Natural killer cell treated with Interleukin-12 subunit alpha and Interleukin-12 subunit beta and Interleukin-15 and Interleukin-18, amount 100 ng/mL, for 72 hours (primary cell): Measurements from ENCODE around the gene TMEM134. TPM values are rescaled to one million over a fixed set of nuclear protein-coding genes. Genes with fewer than 3 reads are reported as not detected.
"Not testable (repeated sequence)": the region's sequence is repeated elsewhere in the genome, so short reads cannot be mapped to it uniquely, and the experiment has no call there.

Experiments
- ATAC-seq, 2 donors: fragments of 150-1000 bp; cut with Tn5 transposase in 1 of 2; sonication (Bioruptor Pico), chemical (Tn5 transposase) in 1 of 2; 2 replicates each; pipeline ENCODE4 v1.10.0; 2021
- DNase-seq: peaks from one replicate; pipeline ENCODE4 v3.0.0; 2022; ENCODE audit warnings: low spot score
- H3K27ac Mint-ChIP-seq, 2 donors: 1 replicate in 1 of 2; 2 replicates in 1 of 2; pipeline ENCODE4 v1.8.0; 2022; ENCODE audit warnings: mixed read lengths in 2 of 2, mild to moderate bottlenecking in 1 of 2, moderate library complexity in 1 of 2
- H3K27me3 Mint-ChIP-seq, 2 donors: 1 replicate in 1 of 2; 2 replicates in 1 of 2; pipeline ENCODE4 v1.8.0; 2022; ENCODE audit warnings: mixed read lengths in 2 of 2
- H3K36me3 Mint-ChIP-seq: one replicate; pipeline ENCODE4 v1.8.0; 2022; ENCODE audit warnings: mixed read lengths
- H3K4me1 Mint-ChIP-seq, 2 donors: 1 replicate in 1 of 2; 2 replicates in 1 of 2; pipeline ENCODE4 v1.8.0; 2022; ENCODE audit warnings: low read depth in 2 of 2, mixed read lengths in 2 of 2, mild to moderate bottlenecking in 1 of 2
- H3K4me3 Mint-ChIP-seq: one replicate; pipeline ENCODE4 v1.8.0; 2022; ENCODE audit warnings: mixed read lengths
- H3K9me3 Mint-ChIP-seq: 2 replicates; pipeline ENCODE4 v1.8.0; 2022; ENCODE audit warnings: mixed read lengths
- total RNA-seq, 2 donors: library from RNA; stranded (reverse); gene quantifications; one replicate each; pipeline ENCODE4 v1.2.3, GENCODE V29; 2022

TMEM134 gene, protein sequence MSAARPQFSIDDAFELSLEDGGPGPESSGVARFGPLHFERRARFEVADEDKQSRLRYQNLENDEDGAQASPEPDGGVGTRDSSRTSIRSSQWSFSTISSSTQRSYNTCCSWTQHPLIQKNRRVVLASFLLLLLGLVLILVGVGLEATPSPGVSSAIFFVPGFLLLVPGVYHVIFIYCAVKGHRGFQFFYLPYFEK
- 10 to 100 TPM; 30.7 to 39.1 TPM for total RNA-seq

- Mint-ChIP-seq H3K27ac (peak within 1 kb of the TSS; percentile 60 to 85), H3K36me3 (no peaks in the 10 kb centered on the region), H3K9me3 (no peaks in the 10 kb centered on the region), H3K4me3 (peak within 1 kb of the TSS; percentile 87), H3K4me1 (peaks cover 12 to 14% of the 10 kb centered on the region in 2 donors), H3K27me3 (no peaks in the 10 kb centered on the region)
- DNase-seq, result peak; percentile 96
- ATAC-seq, result peak; percentile 94
These were observed at the start of gene TMEM134 for GRCh38 chr11:67468759-67469507. Gene TMEM134 (minus strand): TSS chr11:67469251. CDS start chr11:67469192, 59 bp downstream.

DNA sequence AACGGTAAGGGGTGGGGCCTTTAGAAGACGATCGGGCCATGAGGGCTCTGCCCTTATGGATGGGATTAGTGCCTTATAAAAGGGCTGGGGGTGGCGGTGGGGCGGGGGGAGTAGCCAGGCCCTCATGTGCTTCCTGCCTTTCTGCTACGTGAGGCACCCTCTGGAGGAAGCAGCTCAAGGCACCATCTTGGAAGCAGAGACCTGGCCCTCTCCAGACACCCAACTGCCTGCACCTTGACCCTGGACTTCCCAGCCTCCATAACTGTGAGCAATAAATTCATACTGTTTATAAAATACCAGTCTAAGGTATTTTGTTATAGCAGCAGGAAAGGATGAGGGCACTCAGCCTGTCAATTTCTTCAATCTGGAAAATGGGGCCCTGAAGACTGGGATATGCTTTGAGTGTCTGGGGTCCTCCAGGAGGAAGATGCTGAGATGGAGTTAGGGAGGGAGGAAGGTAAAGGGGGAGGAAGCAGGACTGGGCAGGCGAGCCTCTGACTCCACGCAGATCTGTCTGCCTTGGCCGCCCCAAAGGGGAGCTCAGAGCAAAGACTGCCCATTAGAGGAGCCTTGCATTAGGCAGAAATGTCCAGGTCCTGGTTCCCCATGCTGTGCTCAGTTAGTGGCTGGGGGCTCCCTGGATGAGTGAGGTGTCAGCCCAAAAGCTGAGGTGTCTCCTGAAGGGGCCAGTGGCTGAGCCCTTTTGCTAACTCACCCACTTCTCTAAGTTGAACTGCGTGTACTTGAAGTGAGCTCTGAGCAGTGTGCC is 48.9 kb upstream of the TMEM134 start:
- no peak for ATAC-seq
- Mint-ChIP-seq H3K9me3 (no peaks in the 10 kb centered on the region), H3K27ac (no peak overlapping the region), H3K4me3 (no peak overlapping the region), H3K36me3 (no peaks in the 10 kb centered on the region), H3K4me1 (no peaks in the 10 kb centered on the region), H3K27me3 (peaks cover 4 to 5% of the 10 kb centered on the region in 2 donors)
- no peak for DNase-seq

DNA sequence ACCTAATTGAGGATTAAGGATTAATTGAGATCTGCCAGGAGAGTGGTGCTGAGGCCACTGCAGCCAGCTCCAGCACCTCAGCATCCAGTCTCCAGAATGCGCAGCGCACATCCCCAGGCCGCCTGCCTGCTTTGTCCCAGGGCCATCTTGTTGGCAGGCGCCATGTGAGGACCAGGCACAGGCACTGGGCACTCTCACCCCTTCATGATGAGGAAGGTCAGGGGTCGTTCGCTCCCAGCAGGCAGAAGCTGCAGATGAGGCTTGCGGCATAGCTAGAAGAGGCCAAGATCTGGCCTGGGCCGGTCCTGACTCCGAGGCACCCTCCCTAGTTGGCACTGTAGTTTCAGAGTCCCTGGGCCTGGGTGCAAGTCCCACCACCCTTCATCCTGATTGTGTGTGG is 47.8 kb upstream of the TMEM134 start:
- Mint-ChIP-seq H3K27ac (no peak overlapping the region), H3K36me3 (no peaks in the 10 kb centered on the region), H3K4me1 (no peaks in the 10 kb centered on the region), H3K27me3 (peaks cover 4 to 5% of the 10 kb centered on the region in 2 donors), H3K9me3 (no peaks in the 10 kb centered on the region), H3K4me3 (no peak overlapping the region)
- ATAC-seq (no peak), DNase-seq (no peak)

DNA sequence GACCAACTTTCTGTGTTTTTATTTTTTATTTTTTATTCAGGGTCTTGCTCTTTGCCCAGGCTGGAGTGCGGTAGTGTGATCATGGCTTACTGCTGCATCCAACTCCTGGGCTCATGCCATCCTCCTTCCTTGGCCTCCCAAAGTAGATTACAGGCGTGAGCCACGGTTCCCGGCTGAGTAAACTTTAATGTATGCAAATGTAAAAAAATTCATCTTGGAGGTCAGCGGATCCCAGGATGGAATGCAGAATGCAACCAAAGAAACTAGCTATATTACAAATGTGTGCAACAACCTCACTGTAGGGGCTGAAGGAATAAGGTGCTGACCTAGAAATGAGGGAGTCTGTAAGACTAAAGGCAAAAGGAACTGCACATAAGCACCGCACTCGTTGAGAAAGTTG is 45.1 kb upstream of the TMEM134 start:
- no peak overlapping the region for H3K4me3 Mint-ChIP-seq
- peaks cover 3 to 5% of the 10 kb centered on the region in 2 donors for H3K4me1 Mint-ChIP-seq
- H3K27ac Mint-ChIP-seq, result no peak overlapping the region
- DNase-seq, result no peak
- H3K9me3 Mint-ChIP-seq, result no peaks in the 10 kb centered on the region
- H3K27me3 Mint-ChIP-seq, result peaks cover 8 to 11% of the 10 kb centered on the region in 2 donors
- no peak for ATAC-seq
- H3K36me3 Mint-ChIP-seq, result no peaks in the 10 kb centered on the region

DNA sequence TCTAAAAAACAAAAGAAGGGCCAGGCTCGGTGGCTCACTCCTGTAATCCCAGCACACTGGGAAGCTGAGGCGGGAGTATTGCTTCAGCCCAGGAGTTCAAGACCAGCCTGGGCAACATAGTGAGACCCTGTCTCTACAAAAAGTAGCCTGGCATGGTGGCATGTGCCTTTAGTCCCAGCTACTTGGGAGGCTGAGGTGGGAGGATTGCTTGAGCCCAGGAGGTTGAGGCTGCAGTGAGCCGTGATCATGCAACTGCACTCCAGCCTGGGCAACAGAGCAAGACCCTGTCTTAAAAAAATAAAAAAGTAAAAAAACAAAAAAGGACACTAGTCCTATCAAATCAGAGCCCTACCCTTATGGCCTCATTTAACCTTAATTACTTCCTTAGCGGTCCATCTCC is 42.5 kb upstream of the TMEM134 start:
- H3K4me1 Mint-ChIP-seq, result peaks cover 15 to 16% of the 10 kb centered on the region in 2 donors
- not testable (repeated sequence) for H3K27ac Mint-ChIP-seq, H3K9me3 Mint-ChIP-seq, DNase-seq, H3K4me3 Mint-ChIP-seq, H3K36me3 Mint-ChIP-seq, ATAC-seq
- peaks cover 8 to 11% of the 10 kb centered on the region in 2 donors for H3K27me3 Mint-ChIP-seq

- Mint-ChIP-seq H3K36me3 (no peaks in the 10 kb centered on the region), H3K9me3 (no peaks in the 10 kb centered on the region), H3K27ac (peak overlapping the region in 1 of 2 donors; percentile 92), H3K4me3 (peak overlapping the region; percentile 92), H3K4me1 (peaks cover 24 to 25% of the 10 kb centered on the region in 2 donors), H3K27me3 (peaks cover 3 to 7% of the 10 kb centered on the region in 2 donors)
- DNase-seq, result no peak
- ATAC-seq, result no peak
These were observed 40.9 kb upstream of the TMEM134 start for GRCh38 chr11:67510023-67510345.

GRCh38 chr11:67508486-67509121 is 39.6 kb upstream of the TMEM134 start:
- H3K27ac Mint-ChIP-seq, result peak overlapping the region; percentile 92 to 93
- H3K4me3 Mint-ChIP-seq, result peak overlapping the region; percentile 92
- H3K36me3 Mint-ChIP-seq, result no peaks in the 10 kb centered on the region
- DNase-seq, result peak; percentile 99
- peak; percentile 58 to 70 for ATAC-seq
- H3K27me3 Mint-ChIP-seq, result peaks cover 3 to 7% of the 10 kb centered on the region in 2 donors
- no peaks in the 10 kb centered on the region for H3K9me3 Mint-ChIP-seq
- H3K4me1 Mint-ChIP-seq, result peaks cover 25% of the 10 kb centered on the region in 2 donors

DNA sequence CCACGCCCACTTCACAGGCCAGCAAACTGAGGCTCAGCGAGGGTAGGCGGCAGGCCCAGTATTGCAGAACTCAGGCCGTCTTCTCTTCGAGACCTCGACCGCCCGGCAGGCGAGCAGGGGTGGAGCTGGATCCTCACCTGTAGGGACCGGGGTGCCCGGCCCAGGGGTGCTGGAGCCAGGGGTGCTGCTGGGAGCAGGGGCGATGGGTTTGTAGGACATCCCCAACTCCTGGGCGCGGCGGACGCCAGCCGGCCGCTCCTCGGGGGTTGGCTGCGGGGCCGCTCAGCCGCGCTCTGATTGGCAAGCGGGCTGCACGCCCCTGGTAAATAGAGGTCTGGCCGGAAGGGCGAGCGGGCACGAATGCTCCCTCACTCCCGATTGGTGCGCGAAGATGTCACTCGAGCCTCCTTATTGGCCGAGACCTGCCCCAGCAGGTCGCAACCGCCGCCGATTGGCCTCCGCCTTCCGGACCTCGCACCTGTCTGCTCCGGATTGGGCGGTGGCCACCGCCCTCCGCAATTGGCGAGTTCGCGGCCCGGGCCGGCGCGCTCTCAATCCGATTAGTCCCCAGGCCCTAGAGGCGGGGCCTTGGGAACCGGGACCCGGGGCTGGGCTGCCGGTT is 38.9 kb upstream of the TMEM134 start, which contains the start of gene CDK2AP2:
Gene CDK2AP2 (minus strand): TSS at position 299 of the 622 bp plus-strand sequence. CDS start 80 bp downstream, at position 219.
- Mint-ChIP-seq H3K4me1 (peaks cover 28 to 29% of the 10 kb centered on the region in 2 donors), H3K27me3 (peaks cover 3 to 7% of the 10 kb centered on the region in 2 donors), H3K36me3 (no peaks in the 10 kb centered on the region)

GRCh38 chr11:67507242-67507863 is 38.3 kb upstream of the TMEM134 start:
- Mint-ChIP-seq H3K27ac (peak overlapping the region; percentile 92 to 93), H3K36me3 (no peaks in the 10 kb centered on the region), H3K4me1 (peaks cover 32% of the 10 kb centered on the region in 2 donors)

More for the DNA sequence above, 38.9 kb upstream of the TMEM134 start, which contains the start of gene CDK2AP2:
- ATAC-seq (peak; percentile 88 to 91), DNase-seq (peak; percentile 100)
- H3K9me3 Mint-ChIP-seq, result no peaks in the 10 kb centered on the region
- peak within 1 kb of the TSS; percentile 92 for H3K4me3 Mint-ChIP-seq
- peak within 1 kb of the TSS; percentile 92 to 93 for H3K27ac Mint-ChIP-seq

DNA sequence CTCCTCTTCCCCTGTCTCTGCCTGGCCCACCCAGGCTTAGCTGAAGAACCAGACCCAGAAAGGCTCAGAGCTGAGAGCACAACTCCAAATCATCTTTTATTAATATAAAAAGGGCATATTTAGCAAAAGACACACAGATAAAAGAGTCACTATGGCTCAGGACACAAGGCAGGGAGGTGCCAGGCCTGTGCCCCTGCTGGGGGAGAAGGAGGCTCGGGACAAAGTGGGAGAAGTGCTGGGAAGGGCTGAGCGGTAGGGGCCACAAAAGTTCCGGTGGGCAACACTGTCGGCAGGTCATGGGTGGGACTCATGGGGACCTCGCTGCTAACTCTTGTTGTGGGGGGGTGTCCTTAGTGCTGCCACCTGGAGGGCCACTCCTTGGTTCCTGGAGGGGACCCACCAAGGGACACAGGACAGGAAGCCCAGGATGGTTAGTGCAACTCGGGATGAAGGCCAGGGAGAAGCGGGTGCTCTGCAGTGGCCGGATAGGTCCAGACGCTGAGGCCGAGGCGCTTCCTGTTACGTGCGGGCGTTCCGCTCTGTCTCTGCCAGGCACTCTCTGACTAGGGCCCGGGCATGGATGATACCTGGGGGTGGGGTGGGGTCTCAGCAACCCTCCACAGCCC is 37.5 kb upstream of the TMEM134 start:
- Mint-ChIP-seq H3K9me3 (no peaks in the 10 kb centered on the region), H3K4me1 (peaks cover 32% of the 10 kb centered on the region in 2 donors), H3K27me3 (peaks cover 3 to 7% of the 10 kb centered on the region in 2 donors), H3K4me3 (peak overlapping the region; percentile 92), H3K27ac (peak overlapping the region; percentile 92 to 93), H3K36me3 (no peaks in the 10 kb centered on the region)
- DNase-seq (no peak), ATAC-seq (no peak)

More at GRCh38 chr11:67507242-67507863, 38.3 kb upstream of the TMEM134 start:
- Mint-ChIP-seq H3K4me3 (peak overlapping the region; percentile 92), H3K9me3 (no peaks in the 10 kb centered on the region), H3K27me3 (peaks cover 3 to 7% of the 10 kb centered on the region in 2 donors)
- no peak for ATAC-seq
- no peak for DNase-seq

GRCh38 chr11:67505605-67506396 is 36.8 kb upstream of the TMEM134 start:
- peak; percentile 86 for DNase-seq
- Mint-ChIP-seq H3K27me3 (peaks cover under 1% of the 10 kb centered on the region in 2 donors), H3K27ac (peak overlapping the region; percentile 87 to 92), H3K9me3 (no peaks in the 10 kb centered on the region), H3K4me3 (peak overlapping the region; percentile 92), H3K4me1 (peaks cover 37% of the 10 kb centered on the region in 2 donors), H3K36me3 (peaks cover 5% of the 10 kb centered on the region)
- ATAC-seq, result peak; percentile 44 to 49
